Stimulated activated CD4-positive, alpha-beta T cell treated with anti-CD3 and anti-CD28 coated beads, Interleukin-4, amount 100 ng/mL, for 4 hours (primary cell): Measurements from ENCODE around the gene GALNT12.

Source experiments
- DNase-seq, 2 experiments: peaks; one replicate each; pipeline ENCODE4 v3.0.0-alpha.2; 2020

The GALNT12 gene

DNA sequence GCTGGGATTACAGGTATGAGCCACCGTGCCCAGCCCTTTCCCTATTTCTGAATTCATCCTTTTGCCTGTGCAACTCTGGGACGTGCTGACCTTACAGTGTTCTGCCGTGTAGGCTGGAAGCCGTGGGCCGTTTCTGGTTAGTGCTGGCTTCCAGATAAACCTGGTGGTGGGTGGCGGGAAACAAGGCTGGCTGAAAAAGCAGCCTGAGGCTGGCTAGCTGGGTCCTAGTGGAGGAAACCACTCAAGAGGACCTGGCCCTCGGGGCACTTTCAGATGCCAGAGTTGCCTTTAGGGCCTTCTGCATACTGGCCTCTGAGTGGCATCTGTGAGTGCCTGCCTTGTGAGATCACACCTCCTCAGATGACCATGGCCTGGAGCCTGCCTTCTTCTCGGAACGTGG is 26.9 kb downstream of the GALNT12 start:
- no peak for DNase-seq

DNA sequence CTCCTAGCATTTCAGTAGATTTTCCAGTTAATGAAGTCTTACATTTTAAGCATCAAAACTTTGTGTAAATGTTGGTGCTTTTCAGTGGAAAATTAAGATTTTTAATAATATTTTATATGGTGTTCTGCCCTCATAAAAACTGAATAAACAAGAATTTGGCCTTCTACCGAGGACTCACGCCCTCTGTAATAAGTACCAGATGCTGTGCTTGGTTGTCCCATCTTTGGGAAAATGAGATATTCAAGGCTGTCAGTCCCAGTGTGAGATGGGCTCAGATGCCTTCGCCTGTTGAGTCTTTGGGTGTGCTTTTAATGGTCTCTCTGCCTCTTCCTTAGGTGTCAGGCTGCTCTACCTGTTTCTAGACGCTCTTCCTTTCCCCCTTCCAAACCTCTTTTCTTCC is 28.7 kb downstream of the GALNT12 start:
- DNase-seq = no peak

GRCh38 chr9:98837516-98837915 is 30.0 kb downstream of the GALNT12 start:
- no peak for DNase-seq

DNA sequence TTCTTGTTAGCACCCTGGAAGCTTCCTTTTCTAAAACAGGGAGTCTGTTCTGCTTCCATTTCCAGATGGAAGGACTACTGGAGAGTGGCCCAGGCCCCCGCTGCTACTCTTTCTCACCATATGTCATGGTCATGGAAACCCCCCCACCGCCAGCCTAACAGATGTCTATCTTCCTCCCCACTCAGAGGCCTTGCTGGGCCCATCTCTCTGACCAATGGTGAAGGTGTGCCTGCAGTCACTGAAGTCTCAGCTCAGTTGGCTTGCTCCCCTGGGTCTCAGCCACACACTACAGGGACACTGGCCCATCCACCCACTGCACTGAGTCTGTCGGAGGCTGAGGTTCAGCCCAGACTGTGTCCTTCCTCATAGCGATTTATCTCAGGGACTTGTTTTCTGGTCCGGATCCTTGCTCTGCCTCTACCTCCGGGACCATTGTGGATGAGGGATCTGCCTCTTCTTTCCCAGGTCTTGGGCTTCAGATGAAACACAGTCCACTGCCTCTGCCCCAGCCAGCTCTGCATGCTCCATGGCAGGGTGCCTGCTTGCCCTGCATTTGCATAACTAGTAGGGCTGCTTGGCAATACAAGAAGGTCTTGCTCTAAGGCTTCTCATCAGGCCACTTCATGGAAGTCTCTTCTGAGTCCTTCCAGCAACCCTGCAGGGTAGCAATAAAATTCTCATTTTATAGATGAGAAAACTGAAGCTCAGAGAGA is 30.8 kb downstream of the GALNT12 start:
- no peak for DNase-seq

DNA sequence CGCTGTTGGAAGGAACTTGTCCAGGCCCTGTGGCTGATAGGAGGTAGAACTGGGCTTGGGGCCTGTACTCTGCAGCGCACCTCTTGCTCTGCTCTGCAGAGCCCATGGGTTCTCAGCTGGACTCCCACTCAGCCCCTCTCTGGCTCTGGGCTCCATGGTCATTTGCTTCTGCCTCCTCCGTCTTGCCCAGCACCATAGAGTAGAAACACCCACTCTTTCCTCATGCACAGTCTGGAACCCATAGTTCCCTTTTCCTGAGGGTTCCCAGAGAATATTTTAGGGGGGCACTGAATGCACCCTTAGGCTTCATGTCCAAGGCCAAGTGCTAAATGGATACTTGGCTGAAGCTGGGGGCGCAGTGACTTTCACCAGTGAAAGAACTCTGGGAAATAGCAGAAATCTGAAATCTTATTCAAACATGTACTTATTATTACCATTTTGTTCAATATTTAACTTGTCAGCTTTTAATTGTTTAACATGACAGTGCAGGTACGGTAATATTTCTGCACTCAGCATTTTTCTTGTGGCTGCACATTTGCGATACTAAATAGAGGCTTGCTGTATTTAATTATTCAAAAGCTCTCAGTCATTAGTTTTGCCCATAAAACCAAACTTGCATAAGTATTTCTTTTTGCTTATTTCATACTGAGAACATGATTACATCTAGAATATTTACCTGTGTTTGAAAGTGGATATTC is 31.5 kb downstream of the GALNT12 start:
- DNase-seq = no peak

- DNase-seq = no peak
Observed at GRCh38 chr9:98839724-98840123, 32.3 kb downstream of the GALNT12 start.

GRCh38 chr9:98842510-98842909 is 35.0 kb downstream of the GALNT12 start:
- DNase-seq = no peak

DNA sequence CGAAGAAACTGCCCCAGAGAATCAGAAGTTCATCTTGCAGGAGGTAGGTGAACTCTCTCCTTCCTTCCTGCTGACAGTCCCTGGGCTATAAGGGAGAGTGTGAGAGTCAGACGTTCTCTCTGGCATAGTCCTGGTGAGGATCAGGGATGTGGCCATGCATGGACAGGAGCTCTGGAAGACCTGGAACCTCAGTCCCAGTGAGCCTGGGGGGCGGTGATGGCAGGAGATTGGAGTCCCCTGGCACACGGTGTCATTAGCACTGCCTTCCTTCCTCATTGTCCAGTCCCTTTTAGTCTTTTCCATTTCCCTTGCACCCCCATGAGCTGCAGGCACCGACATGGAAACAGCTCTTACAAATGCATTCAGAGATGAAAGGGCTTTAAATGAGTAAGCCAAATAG is 38.6 kb downstream of the GALNT12 start:
- no peak for DNase-seq

DNA sequence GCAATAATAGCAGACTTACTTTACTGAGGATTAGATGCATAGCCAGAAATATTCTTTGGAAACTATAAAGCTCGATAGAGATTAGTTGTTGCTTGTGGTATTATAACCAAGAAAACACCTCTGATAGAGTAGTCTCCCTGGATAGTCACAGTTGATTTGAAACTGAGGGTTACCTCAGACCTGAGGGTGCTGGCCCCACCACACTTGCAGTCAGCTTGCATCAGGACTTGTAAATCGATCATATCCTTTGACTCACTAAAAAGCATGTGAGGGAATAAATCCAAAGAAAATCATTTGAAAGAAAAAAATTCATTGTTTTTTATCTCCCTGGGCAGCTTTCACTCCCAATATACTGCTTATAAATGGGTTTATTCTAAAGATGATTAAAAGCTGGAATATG is 39.4 kb downstream of the GALNT12 start:
- DNase-seq = no peak

GRCh38 chr9:98848450-98849149 is 41.1 kb downstream of the GALNT12 start:
- peak; percentile 64 to 77 for DNase-seq

GRCh38 chr9:98849563-98849962 is 42.1 kb downstream of the GALNT12 start:
- DNase-seq = no peak

DNA sequence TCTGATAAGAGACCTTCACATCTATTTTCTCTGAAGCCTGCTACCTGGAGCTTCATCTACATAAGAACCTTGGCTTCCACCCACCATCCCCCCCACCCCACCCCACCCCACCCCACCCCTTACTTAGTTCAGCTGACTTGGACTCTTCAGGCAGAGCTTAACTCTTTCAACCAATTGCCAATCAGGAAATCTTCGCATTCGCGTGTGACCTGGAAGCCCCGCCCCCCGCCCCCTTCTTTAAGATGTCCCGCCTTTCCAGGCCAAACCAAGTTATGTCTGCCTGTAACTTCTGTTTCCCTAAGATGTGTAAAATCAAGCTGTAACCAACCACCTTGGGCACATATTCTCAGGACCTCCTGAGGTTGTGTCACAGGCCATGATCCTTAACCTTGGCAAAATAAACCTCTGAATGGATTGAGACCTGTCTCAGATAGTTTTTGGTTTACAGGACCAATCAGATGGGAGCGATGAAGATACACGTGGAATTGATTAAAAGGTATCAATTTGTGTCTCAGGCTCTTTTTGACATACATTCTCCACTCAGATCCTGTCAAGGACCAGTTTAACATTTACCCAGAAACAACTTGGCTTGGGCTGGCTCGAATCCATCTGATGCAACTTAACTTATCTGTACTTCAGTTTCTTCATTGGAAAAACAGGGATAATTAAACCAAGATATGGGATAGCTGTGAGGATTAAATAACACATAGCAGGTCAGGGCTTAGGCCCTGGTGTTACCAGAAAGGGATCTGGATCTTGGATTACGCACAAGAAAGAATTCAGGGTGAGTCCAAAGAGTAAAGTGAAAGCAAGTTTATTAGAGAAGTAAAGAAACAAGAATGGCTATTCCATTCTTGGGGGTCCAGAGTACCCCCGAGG is 43.6 kb downstream of the GALNT12 start:
- DNase-seq = no peak

- DNase-seq = peak; percentile 6 to 24
Observed at GRCh38 chr9:98851730-98852459, 44.4 kb downstream of the GALNT12 start.

DNA sequence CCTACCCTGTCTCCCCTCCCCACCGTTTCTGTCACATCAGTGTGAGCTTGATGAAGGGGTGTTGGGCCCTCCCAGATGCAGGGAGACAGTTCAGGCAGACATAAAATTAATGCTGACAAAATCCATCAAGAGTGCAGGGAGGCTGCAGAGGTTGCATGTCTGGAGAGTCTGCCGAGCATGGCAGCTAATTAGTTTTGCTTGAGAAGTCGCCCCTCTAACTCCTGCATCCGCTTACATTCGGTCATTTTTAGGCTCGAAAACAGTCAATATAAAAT is 44.9 kb downstream of the GALNT12 start:
- DNase-seq = no peak

DNA sequence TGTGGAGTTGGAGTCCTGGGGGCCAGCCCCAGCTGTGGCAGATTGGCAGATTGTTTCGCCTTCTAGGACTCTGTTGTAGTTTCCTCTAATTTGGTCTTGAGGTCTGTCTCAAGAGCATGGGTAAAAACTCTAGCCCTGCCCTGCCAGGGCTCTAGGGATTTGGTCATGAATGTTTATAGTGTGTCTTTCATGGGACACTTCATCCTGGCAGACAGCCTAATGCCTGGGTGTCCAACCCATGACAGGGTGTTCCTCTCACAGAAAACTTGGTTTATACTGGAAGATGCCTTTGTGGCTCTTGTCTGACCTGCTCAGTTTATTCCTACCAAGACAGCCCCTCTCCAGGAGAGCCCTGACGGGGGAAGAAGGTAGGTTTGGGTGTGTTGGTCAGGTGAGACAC is 45.5 kb downstream of the GALNT12 start:
- no peak for DNase-seq

- DNase-seq = no peak
Observed at GRCh38 chr9:98854266-98854665, 46.8 kb downstream of the GALNT12 start.

- no peak for DNase-seq
Observed at GRCh38 chr9:98855592-98855991, 48.1 kb downstream of the GALNT12 start.

DNA sequence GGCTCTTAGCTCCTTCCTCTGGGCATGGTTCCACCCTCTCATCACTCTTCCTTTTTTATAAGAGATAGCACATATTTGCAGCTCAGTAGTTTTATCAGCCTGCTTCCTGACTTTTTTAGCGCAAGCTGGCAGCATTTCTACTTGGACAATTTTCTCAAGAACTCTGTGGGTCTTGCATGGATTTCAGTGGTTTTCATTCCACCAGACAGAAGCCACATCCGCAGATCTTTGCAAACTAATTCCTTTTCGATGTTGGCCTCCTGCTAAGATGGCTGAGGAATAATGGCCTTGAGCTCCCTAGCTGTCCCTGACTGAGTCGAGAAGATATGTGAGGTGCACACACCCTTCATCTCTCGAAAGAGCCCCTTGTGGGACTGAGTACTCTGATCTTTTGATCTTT is 49.5 kb downstream of the GALNT12 start:
- no peak for DNase-seq

GRCh38 chr9:98859941-98860340 is 52.5 kb downstream of the GALNT12 start:
- no peak for DNase-seq

DNA sequence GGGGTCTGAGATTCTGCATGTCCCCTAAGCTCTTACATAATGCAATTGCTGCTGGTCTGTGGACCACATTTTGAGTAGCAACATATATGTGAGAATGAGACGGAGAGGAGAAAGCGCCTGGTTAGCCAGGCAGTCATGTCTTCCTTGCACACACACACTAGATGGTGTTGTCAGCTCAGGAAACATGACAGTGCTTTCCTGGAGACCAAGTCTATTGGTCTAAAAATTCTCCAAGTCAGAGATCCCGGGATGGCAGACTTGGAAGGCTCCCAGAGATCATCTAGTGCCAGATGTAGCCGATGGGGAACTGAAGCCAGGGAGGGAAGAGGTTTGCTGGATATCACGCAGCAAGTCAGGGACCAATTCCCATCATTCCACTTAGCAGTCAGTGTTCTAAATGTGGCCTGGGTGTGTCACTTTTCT is 53.4 kb downstream of the GALNT12 start:
- DNase-seq = no peak

- DNase-seq = no peak
Observed at GRCh38 chr9:98861781-98862504, 54.5 kb downstream of the GALNT12 start.

- no peak for DNase-seq
Observed at GRCh38 chr9:98862936-98863335, 55.5 kb downstream of the GALNT12 start.
